Measurements from ENCODE around the gene PTPRN2. TPM values are rescaled to one million over a fixed set of nuclear protein-coding genes. Genes with fewer than 3 reads are reported as not detected.
"Not testable (repeated sequence)": the region's sequence is repeated elsewhere in the genome, so short reads cannot be mapped to it uniquely, and the experiment has no call there.

PTPRN2 gene
- polyA plus RNA-seq, 1 donor from 2014 or later, result 1.6 TPM

DNA sequence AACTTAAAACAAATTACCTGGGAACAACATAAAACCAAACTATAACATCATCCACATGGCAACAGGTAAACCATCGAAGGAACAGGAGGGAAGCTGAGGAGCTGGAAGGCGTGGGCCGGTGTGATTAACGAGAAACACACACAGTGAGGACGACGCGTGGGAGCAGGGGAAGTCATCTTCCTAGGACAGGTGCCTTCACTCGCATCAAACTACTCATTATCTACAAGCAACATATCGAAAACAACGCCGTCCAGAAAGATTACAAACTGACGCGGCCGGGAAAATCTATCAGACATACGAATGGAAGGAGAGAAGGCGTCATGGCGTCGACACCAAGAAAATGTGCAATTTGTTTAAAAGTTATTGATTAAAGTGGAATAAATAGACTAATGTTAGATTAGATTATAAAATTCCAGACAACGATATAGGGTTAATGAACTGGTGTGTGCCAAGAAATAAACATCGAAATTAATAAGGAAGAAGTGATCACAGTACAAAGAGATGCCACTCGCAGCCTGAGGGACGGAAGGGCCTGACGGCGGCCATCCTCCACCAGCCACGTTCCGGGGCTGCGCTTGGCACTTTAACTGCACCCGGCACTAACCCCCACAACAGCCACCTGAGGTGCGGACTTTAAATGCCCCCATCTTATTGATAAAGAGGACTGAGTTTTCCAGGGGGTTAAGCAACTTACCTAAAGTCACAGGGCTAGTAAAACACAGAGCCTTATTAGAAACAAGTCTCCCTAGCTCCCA lies 669.1 kb downstream of the PTPRN2 start:
- Mint-ChIP-seq H3K9me3 (peaks cover 4 to 10% (median 6%) of the 10 kb centered on the region in 3 donors), H3K27ac (peak overlapping the region in 1 of 3 donors; percentile 76), H3K36me3 (peaks cover 1% of the 10 kb centered on the region), H3K4me3 (no peak overlapping the region), H3K4me1 (no peaks in the 10 kb centered on the region), H3K27me3 (no peaks in the 10 kb centered on the region)

- peaks cover 4 to 11% (median 10%) of the 10 kb centered on the region in 3 donors for H3K9me3 Mint-ChIP-seq
- H3K36me3 Mint-ChIP-seq, result peaks cover 1% of the 10 kb centered on the region
- H3K4me3 Mint-ChIP-seq, result no peak overlapping the region
- no peaks in the 10 kb centered on the region for H3K27me3 Mint-ChIP-seq
- no peaks in the 10 kb centered on the region for H3K4me1 Mint-ChIP-seq
- H3K27ac Mint-ChIP-seq, result no peak overlapping the region
Measured at GRCh38 chr7:157916946-157917640, 670.5 kb downstream of the PTPRN2 start.

GRCh38 chr7:157910446-157910845 lies 677.2 kb downstream of the PTPRN2 start:
- Mint-ChIP-seq H3K9me3 (peaks cover 3 to 11% (median 9%) of the 10 kb centered on the region in 3 donors), H3K4me1 (peaks cover 0 to 3% (median 0%) of the 10 kb centered on the region in 3 donors), H3K27me3 (no peaks in the 10 kb centered on the region), H3K27ac (no peak overlapping the region), H3K4me3 (no peak overlapping the region), H3K36me3 (no peaks in the 10 kb centered on the region)

DNA sequence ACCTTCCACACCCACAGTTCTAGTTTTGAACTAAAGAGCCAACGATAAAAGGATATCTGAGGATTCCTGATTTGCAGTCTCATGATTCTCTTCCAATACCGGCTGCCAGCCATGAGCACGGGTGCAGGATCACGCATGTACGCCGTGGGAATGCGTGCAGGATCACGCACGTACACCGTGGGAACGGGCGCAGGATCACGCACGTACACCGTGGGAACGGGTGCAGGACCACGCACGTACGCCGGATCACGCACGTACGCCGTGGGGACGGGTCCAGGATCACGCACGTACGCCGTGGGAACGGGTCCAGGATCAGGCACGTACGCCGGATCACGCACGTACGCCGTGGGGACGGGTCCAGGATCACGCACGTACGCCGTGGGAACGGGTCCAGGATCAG lies 677.6 kb downstream of the PTPRN2 start:
- not testable (repeated sequence) for H3K36me3 Mint-ChIP-seq, H3K27ac Mint-ChIP-seq, H3K4me3 Mint-ChIP-seq, H3K4me1 Mint-ChIP-seq, H3K27me3 Mint-ChIP-seq
- peaks cover 2 to 10% (median 8%) of the 10 kb centered on the region in 3 donors for H3K9me3 Mint-ChIP-seq

GRCh38 chr7:157909370-157909769 lies 678.3 kb downstream of the PTPRN2 start:
- no peaks in the 10 kb centered on the region for H3K36me3 Mint-ChIP-seq
- no peak overlapping the region for H3K27ac Mint-ChIP-seq
- no peaks in the 10 kb centered on the region for H3K27me3 Mint-ChIP-seq
- no peak overlapping the region for H3K4me3 Mint-ChIP-seq
- H3K4me1 Mint-ChIP-seq, result peaks cover 0 to 3% (median 0%) of the 10 kb centered on the region in 3 donors
- peaks cover 2 to 9% (median 8%) of the 10 kb centered on the region in 3 donors for H3K9me3 Mint-ChIP-seq

DNA sequence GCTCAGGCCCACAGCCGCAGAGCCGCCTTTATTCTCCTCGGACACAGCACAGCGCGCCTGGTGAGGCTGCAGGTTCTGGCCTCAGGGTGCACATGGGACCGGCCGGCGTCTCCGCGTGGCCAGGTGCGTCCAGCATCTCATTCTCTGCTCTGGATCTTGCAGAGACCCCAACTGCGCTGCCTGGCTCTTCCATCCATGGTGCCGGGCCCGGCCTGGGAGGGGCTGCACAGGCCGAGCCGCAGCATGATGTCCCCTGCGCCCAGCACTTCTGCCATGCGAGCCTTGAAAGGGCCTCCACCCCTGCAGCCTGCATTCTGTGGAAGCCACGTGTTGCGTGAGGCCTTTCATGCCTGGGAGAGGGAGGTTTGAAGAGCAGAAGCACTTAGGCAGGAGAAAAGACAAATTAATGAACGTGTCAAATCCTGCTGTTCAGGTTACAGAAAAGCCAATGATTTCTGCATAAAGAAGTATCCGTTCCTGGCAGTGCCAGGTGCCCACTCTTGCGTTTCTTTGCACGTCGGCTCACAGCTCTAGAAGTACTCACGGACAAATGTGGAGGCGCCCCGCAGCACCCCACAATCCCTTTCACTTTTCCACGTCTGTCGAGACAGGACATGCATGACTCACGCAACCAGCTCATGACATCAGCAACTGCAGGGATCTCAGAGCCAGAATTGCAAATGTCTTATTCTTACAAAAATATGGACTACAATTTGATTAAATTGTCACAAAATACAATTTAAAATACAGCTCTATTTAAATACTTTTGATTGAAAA lies 679.4 kb downstream of the PTPRN2 start:
- H3K36me3 Mint-ChIP-seq, result no peaks in the 10 kb centered on the region
- no peaks in the 10 kb centered on the region for H3K27me3 Mint-ChIP-seq
- no peak overlapping the region for H3K27ac Mint-ChIP-seq
- H3K9me3 Mint-ChIP-seq, result peaks cover 2 to 8% (median 8%) of the 10 kb centered on the region in 3 donors
- no peak overlapping the region for H3K4me3 Mint-ChIP-seq
- peaks cover 0 to 3% (median 0%) of the 10 kb centered on the region in 3 donors for H3K4me1 Mint-ChIP-seq

- Mint-ChIP-seq H3K27me3 (no peaks in the 10 kb centered on the region), H3K4me3 (no peak overlapping the region), H3K9me3 (peaks cover 2 to 8% (median 4%) of the 10 kb centered on the region in 3 donors), H3K27ac (no peak overlapping the region), H3K4me1 (peaks cover 0 to 3% (median 0%) of the 10 kb centered on the region in 3 donors), H3K36me3 (no peaks in the 10 kb centered on the region)
Measured at GRCh38 chr7:157907091-157907490, 680.5 kb downstream of the PTPRN2 start.

GRCh38 chr7:157906583-157906982 lies 681.0 kb downstream of the PTPRN2 start:
- Mint-ChIP-seq H3K9me3 (peaks cover 0 to 4% (median under 1%) of the 10 kb centered on the region in 3 donors), H3K4me3 (no peak overlapping the region), H3K27me3 (no peaks in the 10 kb centered on the region), H3K27ac (no peak overlapping the region), H3K4me1 (peaks cover 0 to 3% (median 0%) of the 10 kb centered on the region in 3 donors), H3K36me3 (no peaks in the 10 kb centered on the region)

DNA sequence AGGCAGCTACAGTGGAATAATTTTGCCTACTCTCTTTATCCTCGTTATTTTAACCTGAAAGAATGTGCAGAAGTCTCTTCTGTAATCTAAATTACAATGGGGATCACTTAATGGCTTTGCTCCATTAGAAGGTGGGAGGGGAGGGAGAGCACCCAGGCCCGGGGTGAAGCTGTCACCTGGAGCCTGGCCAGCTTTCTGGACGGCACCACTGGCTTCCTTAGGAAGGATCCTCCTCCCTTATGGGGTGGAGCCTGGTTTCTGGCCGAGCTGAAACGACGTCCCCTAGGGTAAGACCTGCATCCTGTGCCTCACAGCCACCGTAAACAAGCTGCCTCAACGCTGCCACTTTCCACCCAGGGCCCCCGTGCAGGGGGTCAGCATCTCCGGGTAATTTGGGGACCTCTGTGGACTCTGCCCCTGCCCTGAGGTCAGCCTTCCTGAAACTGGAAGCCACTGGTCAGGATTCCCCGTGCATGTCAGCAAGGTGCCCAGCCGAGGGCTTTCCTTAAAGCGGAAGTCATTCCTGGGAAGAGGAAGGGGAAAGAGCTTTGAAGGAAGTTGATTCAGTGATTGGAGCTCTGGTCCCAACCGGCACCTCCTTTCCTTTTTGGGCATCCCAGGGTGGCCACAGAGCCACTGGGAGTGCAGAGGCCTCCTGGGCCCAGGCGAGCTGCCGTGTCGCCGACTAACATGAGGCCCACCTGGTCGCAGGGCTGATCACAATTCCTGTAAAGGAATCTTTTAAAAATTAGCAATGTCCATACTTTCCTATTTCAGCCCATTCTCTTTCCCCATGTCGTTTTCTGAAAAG lies 681.8 kb downstream of the PTPRN2 start:
- no peak overlapping the region for H3K4me3 Mint-ChIP-seq
- no peaks in the 10 kb centered on the region for H3K36me3 Mint-ChIP-seq
- H3K27me3 Mint-ChIP-seq, result no peaks in the 10 kb centered on the region
- no peak overlapping the region for H3K27ac Mint-ChIP-seq
- peaks cover 0 to 3% (median 0%) of the 10 kb centered on the region in 3 donors for H3K4me1 Mint-ChIP-seq
- peaks cover 0 to 6% (median 0%) of the 10 kb centered on the region in 3 donors for H3K9me3 Mint-ChIP-seq

DNA sequence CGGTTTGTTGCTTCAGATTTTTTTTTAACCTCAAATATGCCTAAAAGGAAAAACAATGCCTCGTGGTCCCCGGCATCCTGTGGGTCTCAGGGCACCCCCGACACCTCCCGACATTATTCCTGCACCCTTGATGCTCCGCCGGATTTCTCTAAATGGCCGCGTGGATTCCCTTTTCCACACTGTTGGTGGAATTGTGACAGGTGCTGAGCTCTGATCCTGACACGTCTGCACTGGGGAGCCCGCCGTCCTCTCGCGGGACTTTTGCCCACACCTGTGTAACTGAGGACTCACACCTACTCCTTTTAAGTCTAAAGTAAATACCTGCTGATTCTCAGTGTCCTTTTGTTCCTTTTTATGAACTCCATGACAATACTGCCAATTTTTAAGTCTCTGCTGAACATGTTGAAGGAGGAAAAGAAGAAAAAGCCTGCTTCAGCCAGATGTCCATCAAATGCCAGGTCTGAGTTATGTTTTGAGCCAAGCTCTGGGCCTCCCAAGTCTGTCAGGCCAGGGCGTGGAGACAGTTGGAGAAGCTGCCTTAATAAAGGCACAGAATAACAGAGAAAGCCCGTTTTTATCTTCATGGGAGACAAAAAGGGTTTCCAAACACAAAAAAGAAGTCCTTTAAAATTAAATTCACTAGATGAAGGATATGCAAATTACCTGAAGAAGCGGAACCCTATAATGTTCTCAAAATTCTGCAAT lies 682.6 kb downstream of the PTPRN2 start:
- no peak overlapping the region for H3K4me3 Mint-ChIP-seq
- peaks cover 0 to 3% (median 0%) of the 10 kb centered on the region in 3 donors for H3K4me1 Mint-ChIP-seq
- H3K27ac Mint-ChIP-seq, result no peak overlapping the region
- no peaks in the 10 kb centered on the region for H3K27me3 Mint-ChIP-seq
- no peaks in the 10 kb centered on the region for H3K36me3 Mint-ChIP-seq
- peaks cover 0 to 6% (median 0%) of the 10 kb centered on the region in 3 donors for H3K9me3 Mint-ChIP-seq

DNA sequence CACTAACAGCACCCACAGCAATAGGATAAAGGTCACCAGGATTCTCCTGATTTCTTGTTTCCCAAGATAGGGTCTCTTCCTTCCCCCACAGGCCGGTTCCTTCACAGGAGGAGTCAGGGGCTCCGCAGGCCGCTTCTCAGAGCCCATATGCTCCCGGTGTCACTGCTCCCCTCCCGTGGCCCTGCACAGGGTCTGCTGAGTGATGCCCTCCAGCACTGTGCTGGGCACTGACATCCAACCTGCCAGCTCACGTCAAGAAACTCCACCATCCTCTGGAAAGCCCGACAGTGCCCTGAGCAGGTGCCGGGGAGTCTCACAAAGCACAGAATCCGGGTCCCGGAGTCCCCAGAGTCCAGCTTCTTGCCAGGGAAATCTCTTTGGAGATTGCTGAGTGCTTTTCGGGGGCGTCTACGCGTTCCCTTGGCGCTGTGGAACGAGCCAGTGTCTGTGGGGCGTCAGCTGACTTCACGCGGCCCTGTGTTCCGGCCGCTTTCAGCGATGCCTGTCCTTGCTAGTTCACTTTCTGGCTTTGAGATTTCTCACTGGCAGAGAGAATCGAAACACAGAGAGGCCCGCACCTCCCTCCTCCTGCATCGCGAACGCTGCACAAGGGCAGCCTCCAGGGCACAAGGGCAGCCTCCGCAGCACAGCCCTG lies 683.3 kb downstream of the PTPRN2 start:
- no peak overlapping the region for H3K4me3 Mint-ChIP-seq
- H3K4me1 Mint-ChIP-seq, result peaks cover 0 to 3% (median 0%) of the 10 kb centered on the region in 3 donors
- H3K36me3 Mint-ChIP-seq, result no peaks in the 10 kb centered on the region
- H3K27ac Mint-ChIP-seq, result no peak overlapping the region
- H3K9me3 Mint-ChIP-seq, result peaks cover 0 to 6% (median 0%) of the 10 kb centered on the region in 3 donors
- no peaks in the 10 kb centered on the region for H3K27me3 Mint-ChIP-seq

GRCh38 chr7:157903710-157904109 lies 683.9 kb downstream of the PTPRN2 start:
- Mint-ChIP-seq H3K36me3 (no peaks in the 10 kb centered on the region), H3K27me3 (no peaks in the 10 kb centered on the region), H3K4me1 (peaks cover 0 to 3% (median 0%) of the 10 kb centered on the region in 3 donors), H3K27ac (no peak overlapping the region), H3K4me3 (no peak overlapping the region), H3K9me3 (peaks cover 0 to 6% (median 0%) of the 10 kb centered on the region in 3 donors)

GRCh38 chr7:157903296-157903695 lies 684.3 kb downstream of the PTPRN2 start:
- peaks cover 0 to 6% (median 0%) of the 10 kb centered on the region in 3 donors for H3K9me3 Mint-ChIP-seq
- H3K36me3 Mint-ChIP-seq, result no peaks in the 10 kb centered on the region
- no peak overlapping the region for H3K4me3 Mint-ChIP-seq
- H3K27ac Mint-ChIP-seq, result no peak overlapping the region
- H3K27me3 Mint-ChIP-seq, result no peaks in the 10 kb centered on the region
- peaks cover 0 to 3% (median 0%) of the 10 kb centered on the region in 3 donors for H3K4me1 Mint-ChIP-seq
